SU-DHL-6 (cell line): ENCODE results near the gene VIPR2.

Experiments used
- H2AFZ ChIP-seq: fragments of 200-600 bp; sonication (generic); 2 replicates; pipeline ENCODE4 v1.6.1; 2014; ENCODE audit warnings: low read depth, mild to moderate bottlenecking, moderate library complexity, mixed read lengths, antibody characterized with exemption, low read length; ENCODE audit not compliant: severe bottlenecking
- H3F3A ChIP-seq: fragments of 200-600 bp; shearing (Covaris generic); 2 replicates; pipeline ENCODE4 v1.6.0; 2016; ENCODE audit warnings: antibody characterized with exemption, mild to moderate bottlenecking; ENCODE audit not compliant: insufficient read depth
- H3K27ac ChIP-seq: fragments of 200-600 bp; sonication (generic); 2 replicates; pipeline ENCODE4 v1.5.1; 2016; ENCODE audit warnings: low read depth, mild to moderate bottlenecking, low read length, moderate library complexity, mixed read lengths
- H3K27me3 ChIP-seq: fragments of 200-600 bp; sonication (generic), shearing (Covaris generic); 2 replicates; pipeline ENCODE4 v1.6.0; 2014; ENCODE audit warnings: mild to moderate bottlenecking, low read length
- H3K36me3 ChIP-seq: fragments of 200-600 bp; sonication (generic); 2 replicates; pipeline ENCODE4 v1.6.1; 2014; ENCODE audit warnings: mild to moderate bottlenecking, low read length, mixed read lengths
- H3K4me2 ChIP-seq: fragments of 300-600, 200-600 bp; shearing (Covaris generic), sonication (generic); 2 replicates; pipeline ENCODE4 v1.6.0; 2014; ENCODE audit warnings: low read length, low read depth, mild to moderate bottlenecking; ENCODE audit not compliant: poor library complexity, severe bottlenecking
- H3K4me3 ChIP-seq: fragments of 200-600 bp; sonication (generic); 2 replicates; pipeline ENCODE4 v1.5.1; 2014; ENCODE audit warnings: antibody characterized with exemption, low read length, mild to moderate bottlenecking, mixed read lengths; ENCODE audit not compliant: insufficient read depth, poor library complexity, severe bottlenecking
- H3K79me2 ChIP-seq: fragments of 200-600 bp; sonication (generic); 2 replicates; pipeline ENCODE4 v1.6.1; 2014; ENCODE audit warnings: mild to moderate bottlenecking, low read length, moderate library complexity; ENCODE audit not compliant: insufficient read depth
- H3K9ac ChIP-seq: fragments of 200-600 bp; sonication (generic); 2 replicates; pipeline ENCODE4 v1.7.0; 2014; ENCODE audit warnings: mild to moderate bottlenecking, low read length
- H3K9me2 ChIP-seq: fragments of 200-600 bp; sonication (generic); replicated peaks from 2 replicates; pipeline ENCODE4 v1.6.1; 2014; ENCODE audit warnings: low read length; ENCODE audit not compliant: insufficient read depth
- H3K9me3 ChIP-seq: fragments of 200-600 bp; sonication (generic); 2 replicates; pipeline ENCODE4 v1.6.1; 2014; ENCODE audit warnings: low read length, mixed read lengths; ENCODE audit not compliant: insufficient read depth
- H4K20me1 ChIP-seq: fragments of 200-600 bp; sonication (generic); 2 replicates; pipeline ENCODE4 v1.6.1; 2014; ENCODE audit warnings: low read depth, mild to moderate bottlenecking, antibody characterized with exemption, low read length, moderate library complexity, mixed read lengths
- EZH2phosphoT487 ChIP-seq: fragments of 200-600 bp; sonication (generic), shearing (Covaris generic); conservative IDR thresholded peaks from 2 replicates; pipeline ENCODE4 v1.6.1; 2018; ENCODE audit warnings: mild to moderate bottlenecking, antibody characterized with exemption, low read length, moderate library complexity, mixed read lengths
- TF ChIP-seq, protein P1 (sequence below): fragments of 200-600 bp; sonication (generic); IDR thresholded peaks from one replicate; pipeline ENCODE4 v1.5.1; 2017; ENCODE audit warnings: antibody characterized with exemption, mild to moderate bottlenecking, low read length, moderate library complexity; ENCODE audit not compliant: insufficient read depth, poor library complexity, severe bottlenecking

The VIPR2 gene

DNA sequence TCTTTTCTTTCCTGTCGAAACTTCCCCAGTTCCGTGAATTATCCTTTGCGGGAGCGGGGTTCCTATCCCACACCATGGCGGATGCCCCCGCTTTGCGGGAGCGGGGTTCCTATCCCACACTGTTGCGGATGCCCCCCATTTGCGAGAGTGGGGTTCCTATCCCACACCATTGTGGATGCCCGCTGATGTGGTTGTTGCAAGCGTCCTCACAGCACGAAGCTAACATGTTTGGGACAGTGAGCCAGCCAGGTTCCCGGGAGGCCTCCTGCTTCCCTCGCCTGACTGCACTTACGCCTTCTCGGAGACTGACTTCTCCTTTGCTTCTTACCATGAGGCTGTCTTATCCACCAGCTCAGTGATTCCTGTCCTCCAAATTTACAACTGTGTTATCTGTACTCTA is 134.7 kb downstream of the VIPR2 start:
- Histone ChIP-seq H4K20me1 (no peaks in the 10 kb centered on the region), H3K27me3 (no peaks in the 10 kb centered on the region), H3K79me2 (no peaks in the 10 kb centered on the region), H2AFZ (no peak overlapping the region), H3F3A (no peaks in the 10 kb centered on the region), H3K9ac (no peak overlapping the region), H3K9me2 (no peaks in the 10 kb centered on the region), H3K9me3 (no peaks in the 10 kb centered on the region), H3K36me3 (no peaks in the 10 kb centered on the region), H3K4me3 (no peak overlapping the region), H3K27ac (no peak overlapping the region), H3K4me2 (no peak overlapping the region)
- TF ChIP-seq, protein P1, sequence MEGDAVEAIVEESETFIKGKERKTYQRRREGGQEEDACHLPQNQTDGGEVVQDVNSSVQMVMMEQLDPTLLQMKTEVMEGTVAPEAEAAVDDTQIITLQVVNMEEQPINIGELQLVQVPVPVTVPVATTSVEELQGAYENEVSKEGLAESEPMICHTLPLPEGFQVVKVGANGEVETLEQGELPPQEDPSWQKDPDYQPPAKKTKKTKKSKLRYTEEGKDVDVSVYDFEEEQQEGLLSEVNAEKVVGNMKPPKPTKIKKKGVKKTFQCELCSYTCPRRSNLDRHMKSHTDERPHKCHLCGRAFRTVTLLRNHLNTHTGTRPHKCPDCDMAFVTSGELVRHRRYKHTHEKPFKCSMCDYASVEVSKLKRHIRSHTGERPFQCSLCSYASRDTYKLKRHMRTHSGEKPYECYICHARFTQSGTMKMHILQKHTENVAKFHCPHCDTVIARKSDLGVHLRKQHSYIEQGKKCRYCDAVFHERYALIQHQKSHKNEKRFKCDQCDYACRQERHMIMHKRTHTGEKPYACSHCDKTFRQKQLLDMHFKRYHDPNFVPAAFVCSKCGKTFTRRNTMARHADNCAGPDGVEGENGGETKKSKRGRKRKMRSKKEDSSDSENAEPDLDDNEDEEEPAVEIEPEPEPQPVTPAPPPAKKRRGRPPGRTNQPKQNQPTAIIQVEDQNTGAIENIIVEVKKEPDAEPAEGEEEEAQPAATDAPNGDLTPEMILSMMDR, result no peak
- no peak for TF ChIP-seq EZH2phosphoT487

DNA sequence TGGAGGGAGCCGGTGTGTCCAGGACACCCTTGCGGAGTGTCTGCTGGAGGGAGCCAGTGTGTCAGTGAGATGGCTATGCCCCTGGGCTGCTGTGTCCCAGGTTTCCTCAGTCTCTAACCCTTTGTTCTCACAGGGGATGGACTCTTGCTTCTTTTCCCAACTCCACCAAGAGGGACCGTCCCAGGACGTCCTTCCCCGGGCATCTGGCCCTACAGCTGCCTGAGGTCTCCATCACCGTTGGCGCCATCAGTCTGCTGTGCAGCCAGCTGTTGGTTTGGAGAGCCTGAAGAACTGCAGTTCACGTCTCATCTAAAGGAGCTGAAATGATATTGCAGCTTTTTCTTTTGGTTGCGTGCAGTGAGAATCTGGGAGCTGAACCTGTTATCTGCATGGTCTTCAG is 136.2 kb downstream of the VIPR2 start:
- H3F3A ChIP-seq, result no peaks in the 10 kb centered on the region
- no peak overlapping the region for H3K27ac ChIP-seq
- no peaks in the 10 kb centered on the region for H3K9me2 ChIP-seq
- H3K27me3 ChIP-seq, result no peaks in the 10 kb centered on the region
- no peak overlapping the region for H3K9ac ChIP-seq
- H4K20me1 ChIP-seq, result no peaks in the 10 kb centered on the region
- no peak overlapping the region for H3K4me3 ChIP-seq
- H2AFZ ChIP-seq, result no peak overlapping the region
- H3K79me2 ChIP-seq, result no peaks in the 10 kb centered on the region
- TF ChIP-seq, protein P1, result no peak
- no peak for TF ChIP-seq EZH2phosphoT487
- H3K4me2 ChIP-seq, result no peak overlapping the region
- H3K9me3 ChIP-seq, result no peaks in the 10 kb centered on the region
- H3K36me3 ChIP-seq, result no peaks in the 10 kb centered on the region

DNA sequence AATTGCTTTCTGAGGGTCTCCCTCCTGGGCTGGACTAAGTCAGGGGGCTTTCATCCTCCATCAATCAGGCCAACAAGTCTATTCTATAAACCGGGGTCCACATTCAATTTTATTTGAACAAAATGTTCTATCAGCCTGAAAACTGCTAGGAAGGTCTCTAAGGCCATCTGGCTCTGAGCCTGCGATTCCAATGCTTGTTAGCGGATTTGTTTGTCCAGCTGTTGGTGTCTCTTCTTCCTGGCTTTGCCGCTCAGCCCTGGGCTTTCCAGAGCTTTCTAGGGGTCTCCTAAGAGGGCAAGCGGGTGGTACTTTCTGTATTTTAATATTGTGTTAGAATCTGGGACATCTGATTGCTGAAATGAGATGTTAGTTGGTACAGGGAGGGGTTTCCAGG is 136.7 kb downstream of the VIPR2 start:
- Histone ChIP-seq H3K27ac (no peak overlapping the region), H3K9ac (no peak overlapping the region), H3F3A (no peaks in the 10 kb centered on the region), H3K79me2 (no peaks in the 10 kb centered on the region), H3K4me2 (no peak overlapping the region), H3K9me3 (no peaks in the 10 kb centered on the region), H3K27me3 (no peaks in the 10 kb centered on the region), H2AFZ (no peak overlapping the region), H4K20me1 (no peaks in the 10 kb centered on the region), H3K4me3 (no peak overlapping the region), H3K36me3 (no peaks in the 10 kb centered on the region), H3K9me2 (no peaks in the 10 kb centered on the region)
- TF ChIP-seq, protein P1, result no peak
- no peak for TF ChIP-seq EZH2phosphoT487
